IMR-90 (cell line): ENCODE data around the gene BECN2. TPM values are rescaled to one million over a fixed set of nuclear protein-coding genes. Genes with fewer than 3 reads are reported as not detected.

Experiments
- ATAC-seq: fragments of 200-7000 bp; cut with Tn5 transposase; 2 replicates; pipeline ENCODE4 v1.9.1; 2020; ENCODE audit warnings: low read depth, mild to moderate bottlenecking, moderate library complexity
- BruUV-seq: library from RNA; stranded (reverse); fragments of 400-500 nt; replicated peaks from 2 replicates; lab custom pipeline; 2021; lab: Mats Ljungman, UMichigan
- CTCF ChIA-PET: fragments of 300-600 bp; formaldehyde crosslinking; extraction: SDS; loops from one replicate; lab custom pipeline; 2021; ENCODE audit warnings: antibody characterized with exemption; lab: Yijun Ruan, JAX
- POLR2A ChIA-PET: fragments of 300-600 bp; sonication (Branson Sonifier 250); formaldehyde crosslinking; loops from one replicate; lab custom pipeline; 2022; ENCODE audit warnings: antibody characterized with exemption; ENCODE audit not compliant: unreplicated experiment; lab: Charles Lee
- DNase-seq: peaks from one replicate; pipeline ENCODE4 v3.0.0; 2013
- H2AFZ ChIP-seq: replicated peaks from 2 replicates; pipeline ENCODE3; 2013; ENCODE audit warnings: low read length, mild to moderate bottlenecking; ENCODE audit not compliant: poor library complexity
- H2AK5ac ChIP-seq: 2 replicates; pipeline ENCODE4 v1.6.1; 2013; ENCODE audit warnings: low read depth, low read length, inconsistent platforms
- H2AK9ac ChIP-seq: replicated peaks from 2 replicates; pipeline ENCODE3; 2013; ENCODE audit warnings: mild to moderate bottlenecking, low read depth, low read length, moderate library complexity; ENCODE audit not compliant: poor library complexity
- H2BK120ac ChIP-seq: 2 replicates; pipeline ENCODE4 v1.6.1; 2013; ENCODE audit warnings: low read depth, low read length, inconsistent platforms
- H2BK15ac ChIP-seq: 3 replicates; pipeline ENCODE4 v1.6.1; 2013; ENCODE audit warnings: low read depth, low read length, inconsistent platforms
- H2BK20ac ChIP-seq: 2 replicates; pipeline ENCODE4 v1.6.1; 2013; ENCODE audit warnings: low read depth, mild to moderate bottlenecking, inconsistent platforms, low read length, moderate library complexity
- H2BK5ac ChIP-seq: 2 replicates; pipeline ENCODE4 v1.6.1; 2013; ENCODE audit warnings: mild to moderate bottlenecking, low read depth, low read length, inconsistent platforms; ENCODE audit not compliant: poor library complexity, severe bottlenecking
- H3K14ac ChIP-seq: replicated peaks from 2 replicates; pipeline ENCODE4 v1.6.1; 2013; ENCODE audit warnings: low read depth, low read length, inconsistent platforms
- H3K18ac ChIP-seq: 2 replicates; pipeline ENCODE4 v1.6.1; 2013; ENCODE audit warnings: low read depth, low read length, control low read depth
- H3K23ac ChIP-seq: 2 replicates; pipeline ENCODE4 v1.6.1; 2013; ENCODE audit warnings: low read depth, low read length, inconsistent platforms
- H3K27ac ChIP-seq: 2 replicates; pipeline ENCODE4 v1.5.1; 2013; ENCODE audit warnings: mild to moderate bottlenecking, control low read depth, low read length; ENCODE audit not compliant: insufficient read depth
- H3K27me3 ChIP-seq: 2 replicates; pipeline ENCODE4 v1.6.1; 2013; ENCODE audit warnings: low read length; ENCODE audit not compliant: control insufficient read depth, insufficient read depth
- H3K36me3 ChIP-seq: 2 replicates; pipeline ENCODE4 v1.6.1; 2013; ENCODE audit warnings: low read length, mixed read lengths; ENCODE audit not compliant: control insufficient read depth, insufficient read depth
- H3K4ac ChIP-seq: 2 replicates; pipeline ENCODE4 v1.6.1; 2013; ENCODE audit warnings: low read depth, low read length, inconsistent platforms
- H3K4me1 ChIP-seq: 2 replicates; pipeline ENCODE4 v1.6.1; 2013; ENCODE audit warnings: low read length, mixed read lengths; ENCODE audit not compliant: control insufficient read depth, insufficient read depth
- H3K4me2 ChIP-seq: 2 replicates; pipeline ENCODE4 v1.6.1; 2013; ENCODE audit warnings: low read depth, mild to moderate bottlenecking, control low read depth, low read length, moderate library complexity
- H3K4me3 ChIP-seq: 2 replicates; pipeline ENCODE4 v1.5.1; 2013; ENCODE audit warnings: low read depth, mild to moderate bottlenecking, control low read depth, low read length, moderate library complexity; ENCODE audit not compliant: insufficient read depth
- H3K56ac ChIP-seq: 2 replicates; pipeline ENCODE4 v1.6.1; 2013; ENCODE audit warnings: low read length, inconsistent platforms; ENCODE audit not compliant: insufficient read depth; ENCODE audit errors: extremely low read depth
- H3K79me1 ChIP-seq, 2 experiments: 2 replicates each; pipeline ENCODE4 v1.6.1; 2013; ENCODE audit warnings: low read length in 2 of 2, inconsistent platforms in 1 of 2, low read depth in 1 of 2
- H3K9ac ChIP-seq: 2 replicates; pipeline ENCODE4 v1.6.1; 2013; ENCODE audit warnings: low read depth, low read length, control low read depth
- H3K9me1 ChIP-seq: 2 replicates; pipeline ENCODE4 v1.6.1; 2013; ENCODE audit warnings: low read length, inconsistent platforms; ENCODE audit not compliant: insufficient read depth
- H3K9me3 ChIP-seq: 2 replicates; pipeline ENCODE4 v1.6.1; 2013; ENCODE audit warnings: low read length; ENCODE audit not compliant: control insufficient read depth, insufficient read depth
- H4K20me1 ChIP-seq: 2 replicates; pipeline ENCODE4 v1.6.1; 2013; ENCODE audit warnings: low read length, inconsistent platforms; ENCODE audit not compliant: insufficient read depth
- H4K5ac ChIP-seq: 2 replicates; pipeline ENCODE4 v1.6.1; 2013; ENCODE audit warnings: mild to moderate bottlenecking, low read depth, low read length, control low read depth
- H4K8ac ChIP-seq, 2 experiments: 2 replicates each; pipeline ENCODE4 v1.6.1; 2013; ENCODE audit warnings: low read depth in 2 of 2, low read length in 2 of 2, control low read depth in 1 of 2, inconsistent platforms in 1 of 2
- H4K91ac ChIP-seq: 2 replicates; pipeline ENCODE4 v1.6.1; 2013; ENCODE audit warnings: low read depth, low read length, inconsistent platforms; ENCODE audit not compliant: insufficient read depth
- CHD1 ChIP-seq: IDR thresholded peaks from 2 replicates; pipeline ENCODE4 v1.6.1; 2012; ENCODE audit warnings: low read depth, low read length, improper control_type of control experiment
- SMC3 ChIP-seq: fragments of 150-350 bp; IDR thresholded peaks from 2 replicates; pipeline ENCODE4 v1.6.1; 2016; ENCODE audit warnings: low read depth, mild to moderate bottlenecking, antibody characterized with exemption, low read length, moderate library complexity
- WGBS, 2 experiments: methylation state at CpG; one replicate each; pipeline versions ENCODE4 v1.1.5 to v1.1.7; 2013; ENCODE audit warnings: missing lambda C conversion rate in 2 of 2; ENCODE audit not compliant: insufficient read length in 1 of 2; ENCODE audit errors: extremely low coverage in 2 of 2; 5-methylcytosine and 5-hydroxymethylcytosine counted together
- dilution Hi-C: fragments of 300-500 bp; cut with HindIII; formaldehyde crosslinking; loops from one replicate; pipeline ENCODE4 v1.14.3; 2018; ENCODE audit warnings: low sequenced_read_pairs; ENCODE audit not compliant: unreplicated experiment
- in situ Hi-C: fragments of 300-500 bp; cut with MboI; formaldehyde crosslinking; loops from 3 replicates; pipeline ENCODE4 v1.14.3; 2019; ENCODE audit warnings: low sequenced_read_pairs, inconsistent platforms, mixed read lengths
- intact Hi-C: fragments of 100-400 bp; cut with micrococcal nuclease; formaldehyde crosslinking; loops from 2 replicates; pipeline ENCODE4 v1.10.0; 2022
- polyA plus RNA-seq, 3 experiments: library from polyadenylated mRNA; depleted of rRNA; stranded (reverse); fragments of >200 nt; gene quantifications; 2 replicates each; pipeline ENCODE4 v1.2.3, GENCODE V29; 2012; ENCODE audit warnings: low replicate concordance in 1 of 3
- total RNA-seq: library from RNA; depleted of rRNA; stranded (reverse); fragments of >200 nt; gene quantifications from 2 replicates; pipeline ENCODE4 v1.2.3, GENCODE V29; 2012

Gene BECN2
- total and polyA plus RNA-seq, 2 of the 4 experiments (the other 2 are of a cell fraction), result not detected

GRCh38 chr1:242002510-242002909 is 44.9 kb downstream of the BECN2 start:
- H2AK9ac ChIP-seq, result no peak overlapping the region
- no peaks in the 10 kb centered on the region for H3K4me1 ChIP-seq
- H3K79me1 ChIP-seq, result no peaks in the 10 kb centered on the region
- dilution Hi-C loops (no loop called here), in situ Hi-C loops (no loop called here), intact Hi-C loops (no loop called here)
- H3K27me3 ChIP-seq, result no peaks in the 10 kb centered on the region
- no peaks in the 10 kb centered on the region for H3K36me3 ChIP-seq
- H3K4me2 ChIP-seq, result no peak overlapping the region
- H2BK15ac ChIP-seq, result no peak overlapping the region
- POLR2A ChIA-PET, result no interaction called here
- H3K4me3 ChIP-seq, result no peak overlapping the region
- no peaks in the 10 kb centered on the region for H3K9me3 ChIP-seq
- no peak overlapping the region for H3K56ac ChIP-seq
- H2BK5ac ChIP-seq, result no peak overlapping the region
- CTCF ChIA-PET, result no interaction called here
- H3K9ac ChIP-seq, result no peak overlapping the region
- WGBS, 2 experiments, result no CpG with 5 or more reads among the region's 4 CpGs
- H2AK5ac ChIP-seq, result no peak overlapping the region
- H4K5ac ChIP-seq, result no peak overlapping the region
- H2BK20ac ChIP-seq, result no peak overlapping the region
- no peak overlapping the region for H3K4ac ChIP-seq
- H4K8ac ChIP-seq, result no peak overlapping the region
- H3K18ac ChIP-seq, result no peak overlapping the region
- no peak overlapping the region for H4K91ac ChIP-seq
- H3K23ac ChIP-seq, result no peak overlapping the region
- TF ChIP-seq SMC3 (no peak), CHD1 (no peak)
- H4K20me1 ChIP-seq, result no peaks in the 10 kb centered on the region
- ATAC-seq (no peak), DNase-seq (no peak)
- no peak overlapping the region for H2BK120ac ChIP-seq
- H3K9me1 ChIP-seq, result no peaks in the 10 kb centered on the region
- BruUV-seq, result no TSS peak
- H2AFZ ChIP-seq, result no peak overlapping the region
- no peak overlapping the region for H3K27ac ChIP-seq
- H3K14ac ChIP-seq, result no peak overlapping the region
